Measurements from ENCODE around the gene CLDN16. TPM values are rescaled to one million over a fixed set of nuclear protein-coding genes. Genes with fewer than 3 reads are reported as not detected.

The CLDN16 gene
- total and polyA plus RNA-seq, 2 donors (not counting 1 experiment from before 2014, with no cell fraction given), result 0.10 to 0.33 TPM

DNA sequence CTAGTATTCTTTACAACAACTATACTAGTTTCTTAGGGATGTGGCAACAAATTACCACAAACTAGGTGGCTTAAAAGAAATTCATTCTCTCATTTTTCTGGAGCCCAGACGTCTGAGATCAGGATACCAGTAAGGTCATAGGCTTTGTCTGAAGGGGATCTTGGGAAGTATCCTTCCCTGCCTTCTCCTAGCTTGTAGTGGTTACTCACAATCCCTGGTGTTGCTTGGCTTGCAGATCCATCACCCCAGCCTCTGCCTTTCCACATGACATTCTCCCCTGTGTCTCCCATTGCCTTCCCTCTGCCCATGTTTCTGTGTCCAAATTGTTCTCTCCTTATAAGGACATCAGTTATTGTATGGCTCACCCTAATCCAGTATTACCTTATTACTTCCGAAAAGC, 41.4 kb upstream of the CLDN16 start:
- H3K27ac ChIP-seq (ENCODE audit: insufficient read depth, low read length), result no peak overlapping the region
- H3K79me2 ChIP-seq (ENCODE audit: control insufficient read depth, insufficient read depth, low read length), result no peaks in the 10 kb centered on the region
- no peak overlapping the region for H3K4me3 ChIP-seq (replicated peaks in 1 of 4; ENCODE audit: control extremely low read depth in 1 of 4, insufficient read depth in 1 of 4, low read depth in 3 of 4, low read length in 4 of 4)
- H3K9me3 ChIP-seq (ENCODE audit: control insufficient read depth, insufficient read depth, low read depth, low read length), result no peaks in the 10 kb centered on the region
- H3K4me2 ChIP-seq (ENCODE audit: extremely low read depth, insufficient read depth, low read length), result no peak overlapping the region
- H3K4me1 ChIP-seq (ENCODE audit: control insufficient read depth, extremely low read depth, insufficient read depth, low read length), result no peaks in the 10 kb centered on the region
- DNase-seq (ENCODE audit: low read depth in 2 of 2), result peak in 1 of 2 donors; percentile 39
- no peaks in the 10 kb centered on the region for H3K36me3 ChIP-seq (ENCODE audit: control insufficient read depth, insufficient read depth, low read length)
- no peaks in the 10 kb centered on the region for H4K20me1 ChIP-seq (ENCODE audit: control insufficient read depth, extremely low read depth, insufficient read depth, low read length)
- no peaks in the 10 kb centered on the region for H3K27me3 ChIP-seq (ENCODE audit: control insufficient read depth, insufficient read depth, low read length)
- H2AFZ ChIP-seq (ENCODE audit: low read length), result no peak overlapping the region
- H3K9ac ChIP-seq (ENCODE audit: insufficient read depth, low read length), result no peak overlapping the region
- TF ChIP-seq, protein P1, sequence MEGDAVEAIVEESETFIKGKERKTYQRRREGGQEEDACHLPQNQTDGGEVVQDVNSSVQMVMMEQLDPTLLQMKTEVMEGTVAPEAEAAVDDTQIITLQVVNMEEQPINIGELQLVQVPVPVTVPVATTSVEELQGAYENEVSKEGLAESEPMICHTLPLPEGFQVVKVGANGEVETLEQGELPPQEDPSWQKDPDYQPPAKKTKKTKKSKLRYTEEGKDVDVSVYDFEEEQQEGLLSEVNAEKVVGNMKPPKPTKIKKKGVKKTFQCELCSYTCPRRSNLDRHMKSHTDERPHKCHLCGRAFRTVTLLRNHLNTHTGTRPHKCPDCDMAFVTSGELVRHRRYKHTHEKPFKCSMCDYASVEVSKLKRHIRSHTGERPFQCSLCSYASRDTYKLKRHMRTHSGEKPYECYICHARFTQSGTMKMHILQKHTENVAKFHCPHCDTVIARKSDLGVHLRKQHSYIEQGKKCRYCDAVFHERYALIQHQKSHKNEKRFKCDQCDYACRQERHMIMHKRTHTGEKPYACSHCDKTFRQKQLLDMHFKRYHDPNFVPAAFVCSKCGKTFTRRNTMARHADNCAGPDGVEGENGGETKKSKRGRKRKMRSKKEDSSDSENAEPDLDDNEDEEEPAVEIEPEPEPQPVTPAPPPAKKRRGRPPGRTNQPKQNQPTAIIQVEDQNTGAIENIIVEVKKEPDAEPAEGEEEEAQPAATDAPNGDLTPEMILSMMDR (conservative IDR thresholded peaks at IDR 0.05 in 1 of 2, IDR thresholded peaks at IDR 0.05 in 1 of 2; ENCODE audit: low read depth in 1 of 2, low read length in 2 of 2), result no peak
- TF ChIP-seq EZH2 (IDR thresholded peaks at IDR 0.05; ENCODE audit: low read length, missing control alignments), result no peak

DNA sequence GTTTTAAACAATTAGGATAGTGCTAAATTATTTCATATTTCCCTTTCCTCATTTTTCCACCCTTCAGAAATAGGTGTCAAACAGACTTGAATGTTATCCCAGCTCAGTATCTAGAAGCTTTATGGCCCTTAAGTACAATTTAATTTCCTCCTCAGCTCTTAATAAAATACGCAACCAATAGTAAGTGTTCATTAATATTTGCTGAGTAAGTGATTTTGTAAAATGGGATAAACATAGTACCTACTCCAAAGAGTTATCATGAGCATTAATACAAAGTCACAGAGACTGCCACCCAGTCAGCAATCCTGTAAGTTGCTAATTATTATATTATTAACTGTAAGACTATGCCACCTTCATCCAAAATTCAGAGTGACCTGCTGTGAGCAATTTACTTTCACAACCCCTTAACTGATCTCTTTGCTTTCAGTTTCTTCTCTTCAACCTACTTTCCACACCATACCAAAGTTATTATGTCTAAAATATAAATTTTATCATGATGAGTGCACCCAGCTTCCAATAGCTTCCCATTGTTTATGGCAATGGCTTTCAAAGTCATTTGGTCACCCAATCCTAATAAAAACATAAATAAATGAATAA, 35.0 kb upstream of the CLDN16 start:
- no peak overlapping the region for H2AFZ ChIP-seq (ENCODE audit: low read length)
- no peak for DNase-seq (ENCODE audit: low read depth in 2 of 2)
- no peaks in the 10 kb centered on the region for H3K27me3 ChIP-seq (ENCODE audit: control insufficient read depth, insufficient read depth, low read length)
- no peak overlapping the region for H3K9ac ChIP-seq (ENCODE audit: insufficient read depth, low read length)
- H3K9me3 ChIP-seq (ENCODE audit: control insufficient read depth, insufficient read depth, low read depth, low read length), result no peaks in the 10 kb centered on the region
- no peaks in the 10 kb centered on the region for H3K79me2 ChIP-seq (ENCODE audit: control insufficient read depth, insufficient read depth, low read length)
- H3K4me2 ChIP-seq (ENCODE audit: extremely low read depth, insufficient read depth, low read length), result no peak overlapping the region
- no peaks in the 10 kb centered on the region for H4K20me1 ChIP-seq (ENCODE audit: control insufficient read depth, extremely low read depth, insufficient read depth, low read length)
- no peaks in the 10 kb centered on the region for H3K4me1 ChIP-seq (ENCODE audit: control insufficient read depth, extremely low read depth, insufficient read depth, low read length)
- no peak overlapping the region for H3K27ac ChIP-seq (ENCODE audit: insufficient read depth, low read length)
- H3K36me3 ChIP-seq (ENCODE audit: control insufficient read depth, insufficient read depth, low read length), result no peaks in the 10 kb centered on the region
- H3K4me3 ChIP-seq (replicated peaks in 1 of 4; ENCODE audit: control extremely low read depth in 1 of 4, insufficient read depth in 1 of 4, low read depth in 3 of 4, low read length in 4 of 4), result no peak overlapping the region
- TF ChIP-seq, protein P1 (conservative IDR thresholded peaks at IDR 0.05 in 1 of 2, IDR thresholded peaks at IDR 0.05 in 1 of 2; ENCODE audit: low read depth in 1 of 2, low read length in 2 of 2), result no peak
- no peak for TF ChIP-seq EZH2 (IDR thresholded peaks at IDR 0.05; ENCODE audit: low read length, missing control alignments)

DNA sequence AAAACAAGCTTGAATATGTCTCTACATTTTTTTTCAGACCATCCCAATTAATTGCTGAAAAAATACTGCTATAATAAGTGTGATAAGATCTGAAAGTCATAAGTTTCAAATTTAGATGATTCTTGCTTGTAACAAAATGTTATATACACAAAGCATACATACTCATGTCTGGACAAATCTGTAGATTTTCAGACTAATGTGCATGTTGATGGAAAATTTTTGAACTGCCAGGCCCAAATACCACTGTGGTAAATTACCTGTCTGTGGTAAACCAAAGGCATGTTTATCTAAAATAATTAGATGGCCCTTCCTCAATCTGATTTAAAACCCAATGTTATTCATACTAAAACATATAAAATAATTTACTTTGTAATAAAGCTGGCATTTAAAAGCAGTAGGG, 31.7 kb upstream of the CLDN16 start:
- TF ChIP-seq EZH2 (IDR thresholded peaks at IDR 0.05; ENCODE audit: low read length, missing control alignments), result no peak
- TF ChIP-seq, protein P1 (conservative IDR thresholded peaks at IDR 0.05 in 1 of 2, IDR thresholded peaks at IDR 0.05 in 1 of 2; ENCODE audit: low read depth in 1 of 2, low read length in 2 of 2), result no peak
- no peak overlapping the region for H3K9ac ChIP-seq (ENCODE audit: insufficient read depth, low read length)
- no peaks in the 10 kb centered on the region for H3K4me1 ChIP-seq (ENCODE audit: control insufficient read depth, extremely low read depth, insufficient read depth, low read length)
- no peaks in the 10 kb centered on the region for H3K79me2 ChIP-seq (ENCODE audit: control insufficient read depth, insufficient read depth, low read length)
- H3K27me3 ChIP-seq (ENCODE audit: control insufficient read depth, insufficient read depth, low read length), result no peaks in the 10 kb centered on the region
- H3K27ac ChIP-seq (ENCODE audit: insufficient read depth, low read length), result no peak overlapping the region
- no peaks in the 10 kb centered on the region for H3K36me3 ChIP-seq (ENCODE audit: control insufficient read depth, insufficient read depth, low read length)
- peak in 1 of 2 donors; percentile 33 for DNase-seq (ENCODE audit: low read depth in 2 of 2)
- no peak overlapping the region for H3K4me3 ChIP-seq (replicated peaks in 1 of 4; ENCODE audit: control extremely low read depth in 1 of 4, insufficient read depth in 1 of 4, low read depth in 3 of 4, low read length in 4 of 4)
- no peaks in the 10 kb centered on the region for H3K9me3 ChIP-seq (ENCODE audit: control insufficient read depth, insufficient read depth, low read depth, low read length)
- no peaks in the 10 kb centered on the region for H4K20me1 ChIP-seq (ENCODE audit: control insufficient read depth, extremely low read depth, insufficient read depth, low read length)
- H3K4me2 ChIP-seq (ENCODE audit: extremely low read depth, insufficient read depth, low read length), result no peak overlapping the region
- H2AFZ ChIP-seq (ENCODE audit: low read length), result no peak overlapping the region

Data from fibroblast of lung (primary cell).